Activated CD8-positive, alpha-beta T cell treated with anti-CD3 and anti-CD28 coated beads for 36 hours (primary cell): Measurements from ENCODE around the gene MLH3. TPM values are rescaled to one million over a fixed set of nuclear protein-coding genes. Genes with fewer than 3 reads are reported as not detected.
A peak's percentile ranks its signal among the peaks of the same experiment; 100 is the strongest.
"Not testable (repeated sequence)": the region's sequence is repeated elsewhere in the genome, so short reads cannot be mapped to it uniquely, and the experiment has no call there.

Source experiments
- ATAC-seq: fragments of 200-7000 bp; cut with Tn5 transposase; one replicate; pipeline ENCODE4 v1.10.0; 2021; ENCODE audit warnings: mild to moderate bottlenecking, moderate library complexity
- CTCF ChIA-PET: fragments of 350-600 bp; sonication (Branson Sonifier 250); formaldehyde crosslinking; loops from one replicate; lab custom pipeline; 2021; ENCODE audit warnings: antibody characterized with exemption; lab: Charles Lee
- POLR2A ChIA-PET: fragments of 350-600 bp; sonication (Branson Sonifier 250); formaldehyde crosslinking; loops from one replicate; lab custom pipeline; 2021; ENCODE audit warnings: antibody characterized with exemption; lab: Charles Lee
- DNase-seq: peaks from one replicate; pipeline ENCODE4 v3.0.0-alpha.2; 2020
- H3K27ac Mint-ChIP-seq: one replicate; pipeline ENCODE4 v1.8.0; 2021; ENCODE audit warnings: mild to moderate bottlenecking, mixed read lengths
- H3K27me3 Mint-ChIP-seq: one replicate; pipeline ENCODE4 v1.8.0; 2021; ENCODE audit warnings: mixed read lengths
- H3K36me3 Mint-ChIP-seq: one replicate; pipeline ENCODE4 v1.8.0; 2021; ENCODE audit warnings: low read depth, mixed read lengths
- H3K4me1 Mint-ChIP-seq: one replicate; pipeline ENCODE4 v1.8.0; 2021; ENCODE audit warnings: low read depth, mixed read lengths
- H3K4me3 Mint-ChIP-seq: one replicate; pipeline ENCODE4 v1.8.0; 2021; ENCODE audit warnings: mild to moderate bottlenecking, moderate library complexity, mixed read lengths
- H3K9me3 Mint-ChIP-seq: one replicate; pipeline ENCODE4 v1.8.0; 2021; ENCODE audit warnings: mixed read lengths
- CTCF ChIP-seq: fragments of 200-600 bp; IDR thresholded peaks from one replicate; pipeline ENCODE4 v1.8.0; 2022; ENCODE audit warnings: antibody characterized with exemption, mild to moderate bottlenecking
- intact Hi-C: fragments of 100-400 bp; cut with micrococcal nuclease; formaldehyde crosslinking; loops from one replicate; pipeline ENCODE4 v1.10.0; 2022
- total RNA-seq, 2 experiments: library from RNA; stranded (reverse); gene quantifications; one replicate each; pipeline ENCODE4 v1.2.3, GENCODE V29; 2021

Gene MLH3
- total RNA-seq, 2 experiments from 2014 or later: 26.8 to 29.0 TPM

GRCh38 chr14:75068294-75069120 is 17.2 kb upstream of the MLH3 start:
- ChIA-PET POLR2A (interaction anchor here (0.6 to 1.5 kb wide), 5 partner anchors 19 to 305 kb away, joined by 3 to 6 read pairs (median 4); partner anchors contain the start of gene YLPM1), CTCF (interaction anchor here (0.8 to 1.8 kb wide), 4 partner anchors 20 to 209 kb away, joined by 3 to 5 read pairs (median 4); no protein-coding TSS in a partner anchor)
- H3K27ac Mint-ChIP-seq: no peak overlapping the region
- H3K4me3 Mint-ChIP-seq: no peak overlapping the region
- no peak for TF ChIP-seq CTCF
- intact Hi-C loops: no loop called here
- no peaks in the 10 kb centered on the region for H3K27me3 Mint-ChIP-seq
- peaks cover 9% of the 10 kb centered on the region for H3K4me1 Mint-ChIP-seq
- no peaks in the 10 kb centered on the region for H3K9me3 Mint-ChIP-seq
- H3K36me3 Mint-ChIP-seq: peaks cover under 1% of the 10 kb centered on the region
- no peak for DNase-seq
- ATAC-seq: no peak

GRCh38 chr14:75067765-75068164 is 16.5 kb upstream of the MLH3 start:
- intact Hi-C loops: not testable (repeated sequence)
- ChIA-PET POLR2A (interaction anchor here (0.6 kb wide), 1 partner anchor 93 kb away, joined by 3 read pairs; no protein-coding TSS in a partner anchor), CTCF (interaction anchor here (1.8 kb wide), 1 partner anchor 162 kb away, joined by 5 read pairs; no protein-coding TSS in a partner anchor)

GRCh38 chr14:75067212-75067611 is 15.9 kb upstream of the MLH3 start:
- ChIA-PET POLR2A (interaction anchor here (0.6 kb wide), 1 partner anchor 128 kb away, joined by 3 read pairs; no protein-coding TSS in a partner anchor), CTCF (interaction anchor here (1.8 kb wide), 1 partner anchor 162 kb away, joined by 5 read pairs; no protein-coding TSS in a partner anchor)
- Mint-ChIP-seq H3K4me3 (no peak overlapping the region), H3K36me3 (peaks cover 5% of the 10 kb centered on the region), H3K4me1 (peaks cover 16% of the 10 kb centered on the region), H3K9me3 (no peaks in the 10 kb centered on the region), H3K27ac (no peak overlapping the region), H3K27me3 (no peaks in the 10 kb centered on the region)
- ATAC-seq (no peak), DNase-seq (no peak)
- TF ChIP-seq CTCF: no peak
- intact Hi-C loops: no loop called here

More at GRCh38 chr14:75067765-75068164, 16.5 kb upstream of the MLH3 start:
- not testable (repeated sequence) for H3K27me3 Mint-ChIP-seq, H3K36me3 Mint-ChIP-seq, H3K4me3 Mint-ChIP-seq, H3K9me3 Mint-ChIP-seq, DNase-seq, ATAC-seq, H3K27ac Mint-ChIP-seq
- peaks cover 13% of the 10 kb centered on the region for H3K4me1 Mint-ChIP-seq

- no peak for TF ChIP-seq CTCF
- ChIA-PET POLR2A (interaction anchor here (0.6 kb wide), 1 partner anchor 129 kb away, joined by 3 read pairs; no protein-coding TSS in a partner anchor), CTCF (interaction anchor here (1.0 to 1.8 kb wide), 3 partner anchors 142 to 161 kb away, joined by 3 to 5 read pairs (median 5); partner anchors contain the start of gene RPS6KL1)
- Mint-ChIP-seq H3K4me3 (no peak overlapping the region), H3K27ac (no peak overlapping the region), H3K27me3 (no peaks in the 10 kb centered on the region), H3K4me1 (peaks cover 17% of the 10 kb centered on the region), H3K36me3 (peaks cover 5% of the 10 kb centered on the region), H3K9me3 (no peaks in the 10 kb centered on the region)
- DNase-seq: no peak
- intact Hi-C loops: no loop called here
- ATAC-seq: no peak
Measured at GRCh38 chr14:75066691-75067090, 15.4 kb upstream of the MLH3 start.

- ChIA-PET POLR2A (interaction anchor here (0.6 to 2.6 kb wide), 4 partner anchors 13 to 261 kb away, joined by 3 to 8 read pairs (median 4); partner anchors contain the start of gene MLH3), CTCF (interaction anchor here (0.9 to 3.7 kb wide), 9 partner anchors 12 to 423 kb away, joined by 3 to 28 read pairs (median 4); partner anchors contain the start of genes MLH3 and NEK9)
- H3K4me3 Mint-ChIP-seq: peak overlapping the region; percentile 100
- TF ChIP-seq CTCF: no peak
- H3K27ac Mint-ChIP-seq: peak overlapping the region; percentile 95
- peaks cover 20% of the 10 kb centered on the region for H3K36me3 Mint-ChIP-seq
- peaks cover 28% of the 10 kb centered on the region for H3K4me1 Mint-ChIP-seq
- H3K27me3 Mint-ChIP-seq: no peaks in the 10 kb centered on the region
- intact Hi-C loops: no loop called here
- ATAC-seq (peak; percentile 22), DNase-seq (no peak)
- no peaks in the 10 kb centered on the region for H3K9me3 Mint-ChIP-seq
Measured at GRCh38 chr14:75064205-75064567, 12.9 kb upstream of the MLH3 start.
